ENCODE data around the gene VMP1. TPM values are rescaled to one million over a fixed set of nuclear protein-coding genes. Genes with fewer than 3 reads are reported as not detected.

The VMP1 gene
- total and polyA plus RNA-seq, 2 donors (not counting 1 experiment from before 2014, with no cell fraction given), result 125 to 235 TPM

- H3K9me3 ChIP-seq (ENCODE audit: control insufficient read depth, insufficient read depth, low read depth, low read length), result no peaks in the 10 kb centered on the region
- H3K27ac ChIP-seq (ENCODE audit: insufficient read depth, low read length), result no peak overlapping the region
- H3K9ac ChIP-seq (ENCODE audit: insufficient read depth, low read length), result no peak overlapping the region
- H3K79me2 ChIP-seq (ENCODE audit: control insufficient read depth, insufficient read depth, low read length), result no peaks in the 10 kb centered on the region
- H3K4me2 ChIP-seq (ENCODE audit: extremely low read depth, insufficient read depth, low read length), result no peak overlapping the region
- no peaks in the 10 kb centered on the region for H3K36me3 ChIP-seq (ENCODE audit: control insufficient read depth, insufficient read depth, low read length)
- no peak overlapping the region for H3K4me3 ChIP-seq (replicated peaks in 1 of 4; ENCODE audit: control extremely low read depth in 1 of 4, insufficient read depth in 1 of 4, low read depth in 3 of 4, low read length in 4 of 4)
- no peak overlapping the region for H2AFZ ChIP-seq (ENCODE audit: low read length)
- no peaks in the 10 kb centered on the region for H4K20me1 ChIP-seq (ENCODE audit: control insufficient read depth, extremely low read depth, insufficient read depth, low read length)
- DNase-seq (ENCODE audit: low read depth in 2 of 2), result peak; percentile 58 to 81
- TF ChIP-seq CTCF (conservative IDR thresholded peaks at IDR 0.05 in 1 of 2, IDR thresholded peaks at IDR 0.05 in 1 of 2; ENCODE audit: low read depth in 1 of 2, low read length in 2 of 2), result peak in 1 of 2 donors; percentile 58
- no peak for TF ChIP-seq EZH2 (IDR thresholded peaks at IDR 0.05; ENCODE audit: low read length, missing control alignments)
- H3K27me3 ChIP-seq (ENCODE audit: control insufficient read depth, insufficient read depth, low read length), result no peaks in the 10 kb centered on the region
- no peaks in the 10 kb centered on the region for H3K4me1 ChIP-seq (ENCODE audit: control insufficient read depth, extremely low read depth, insufficient read depth, low read length)
Observed at GRCh38 chr17:59746849-59747445, 39.5 kb downstream of the VMP1 start.

DNA sequence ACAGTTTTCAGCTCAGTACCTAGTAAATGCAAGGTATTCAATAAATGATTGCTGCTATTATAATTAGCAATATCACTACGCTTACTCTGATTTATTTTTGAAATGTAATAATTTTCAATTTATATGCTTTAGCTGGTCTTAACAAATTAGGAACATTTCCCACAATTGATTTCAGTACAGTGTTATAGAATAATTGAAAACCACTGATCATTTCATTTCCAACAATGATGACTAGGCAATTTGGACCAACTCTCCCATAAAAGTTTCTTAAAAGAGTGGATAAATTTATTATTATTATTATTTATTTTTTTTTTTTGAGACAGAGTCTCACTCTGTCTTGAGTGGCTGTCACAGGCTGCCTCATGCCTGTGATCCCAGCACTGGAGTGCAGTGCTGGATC is 41.1 kb downstream of the VMP1 start:
- no peak for TF ChIP-seq CTCF (conservative IDR thresholded peaks at IDR 0.05 in 1 of 2, IDR thresholded peaks at IDR 0.05 in 1 of 2; ENCODE audit: low read depth in 1 of 2, low read length in 2 of 2)
- no peak for TF ChIP-seq EZH2 (IDR thresholded peaks at IDR 0.05; ENCODE audit: low read length, missing control alignments)
- Histone ChIP-seq H4K20me1 (ENCODE audit: control insufficient read depth, extremely low read depth, insufficient read depth, low read length) (no peaks in the 10 kb centered on the region), H3K4me1 (ENCODE audit: control insufficient read depth, extremely low read depth, insufficient read depth, low read length) (no peaks in the 10 kb centered on the region), H3K4me2 (ENCODE audit: extremely low read depth, insufficient read depth, low read length) (no peak overlapping the region), H3K27ac (ENCODE audit: insufficient read depth, low read length) (no peak overlapping the region), H3K27me3 (ENCODE audit: control insufficient read depth, insufficient read depth, low read length) (no peaks in the 10 kb centered on the region), H3K36me3 (ENCODE audit: control insufficient read depth, insufficient read depth, low read length) (no peaks in the 10 kb centered on the region), H3K9ac (ENCODE audit: insufficient read depth, low read length) (no peak overlapping the region), H2AFZ (ENCODE audit: low read length) (no peak overlapping the region), H3K4me3 (replicated peaks in 1 of 4; ENCODE audit: control extremely low read depth in 1 of 4, insufficient read depth in 1 of 4, low read depth in 3 of 4, low read length in 4 of 4) (no peak overlapping the region), H3K9me3 (ENCODE audit: control insufficient read depth, insufficient read depth, low read depth, low read length) (no peaks in the 10 kb centered on the region), H3K79me2 (ENCODE audit: control insufficient read depth, insufficient read depth, low read length) (no peaks in the 10 kb centered on the region)
- DNase-seq (ENCODE audit: low read depth in 2 of 2), result no peak

GRCh38 chr17:59751955-59752413 is 44.5 kb downstream of the VMP1 start:
- H3K4me2 ChIP-seq (ENCODE audit: extremely low read depth, insufficient read depth, low read length), result no peak overlapping the region
- no peak for DNase-seq (ENCODE audit: low read depth in 2 of 2)
- TF ChIP-seq CTCF (conservative IDR thresholded peaks at IDR 0.05 in 1 of 2, IDR thresholded peaks at IDR 0.05 in 1 of 2; ENCODE audit: low read depth in 1 of 2, low read length in 2 of 2), result no peak
- TF ChIP-seq EZH2 (IDR thresholded peaks at IDR 0.05; ENCODE audit: low read length, missing control alignments), result no peak
- H4K20me1 ChIP-seq (ENCODE audit: control insufficient read depth, extremely low read depth, insufficient read depth, low read length), result no peaks in the 10 kb centered on the region
- H3K9me3 ChIP-seq (ENCODE audit: control insufficient read depth, insufficient read depth, low read depth, low read length), result no peaks in the 10 kb centered on the region
- H3K4me1 ChIP-seq (ENCODE audit: control insufficient read depth, extremely low read depth, insufficient read depth, low read length), result peaks cover 9% of the 10 kb centered on the region
- H3K79me2 ChIP-seq (ENCODE audit: control insufficient read depth, insufficient read depth, low read length), result no peaks in the 10 kb centered on the region
- no peak overlapping the region for H2AFZ ChIP-seq (ENCODE audit: low read length)
- H3K36me3 ChIP-seq (ENCODE audit: control insufficient read depth, insufficient read depth, low read length), result no peaks in the 10 kb centered on the region
- H3K27ac ChIP-seq (ENCODE audit: insufficient read depth, low read length), result no peak overlapping the region
- H3K4me3 ChIP-seq (replicated peaks in 1 of 4; ENCODE audit: control extremely low read depth in 1 of 4, insufficient read depth in 1 of 4, low read depth in 3 of 4, low read length in 4 of 4), result no peak overlapping the region
- H3K27me3 ChIP-seq (ENCODE audit: control insufficient read depth, insufficient read depth, low read length), result no peaks in the 10 kb centered on the region
- no peak overlapping the region for H3K9ac ChIP-seq (ENCODE audit: insufficient read depth, low read length)
